ENCODE results near the gene TRIB2. TPM values are rescaled to one million over a fixed set of nuclear protein-coding genes. Genes with fewer than 3 reads are reported as not detected.

TRIB2 gene
- total and polyA plus RNA-seq, 12 donors: 26.7 to 57.2 (median 36.5) TPM

GRCh38 chr2:12762337-12762736 is 45.6 kb downstream of the TRIB2 start:
- no peaks in the 10 kb centered on the region for H3K36me3 ChIP-seq
- DNase-seq: no peak
- intact Hi-C loops (cut with DNase I): no loop called here
- WGBS, 2 donors: 97 to 99% methylated on average over 2 of the region's 2 CpGs
- H3K4me3 ChIP-seq: no peak overlapping the region
- H3K4me1 ChIP-seq: peaks cover 0 to 36% (median 17%) of the 10 kb centered on the region in 9 donors
- H3K9me3 ChIP-seq: peaks cover 0 to 11% (median 0%) of the 10 kb centered on the region in 11 donors
- H3K27me3 ChIP-seq: no peaks in the 10 kb centered on the region
- H3K27ac ChIP-seq: peak overlapping the region in 2 of 10 donors; percentile 39 to 64
- ATAC-seq: no peak
- TF ChIP-seq CTCF (IDR thresholded peaks at IDR 0.05): no peak

GRCh38 chr2:12762976-12763375 is 46.2 kb downstream of the TRIB2 start:
- no peaks in the 10 kb centered on the region for H3K36me3 ChIP-seq
- H3K27me3 ChIP-seq: no peaks in the 10 kb centered on the region
- H3K4me3 ChIP-seq: no peak overlapping the region
- H3K27ac ChIP-seq: peak overlapping the region in 5 of 10 donors; percentile 32 to 64 (median 39)
- intact Hi-C loops (cut with DNase I): no loop called here
- ATAC-seq: no peak
- WGBS, 2 donors: 79 to 80% methylated on average over 4 of the region's 4 CpGs
- H3K9me3 ChIP-seq: peaks cover 0 to 11% (median 0%) of the 10 kb centered on the region in 11 donors
- no peak for DNase-seq
- TF ChIP-seq CTCF (IDR thresholded peaks at IDR 0.05): no peak
- peaks cover 0 to 36% (median 17%) of the 10 kb centered on the region in 9 donors for H3K4me1 ChIP-seq

GRCh38 chr2:12763486-12763885 is 46.8 kb downstream of the TRIB2 start:
- no peaks in the 10 kb centered on the region for H3K27me3 ChIP-seq
- TF ChIP-seq CTCF (IDR thresholded peaks at IDR 0.05): no peak
- peaks cover 0 to 11% (median 0%) of the 10 kb centered on the region in 11 donors for H3K9me3 ChIP-seq
- DNase-seq (no peak), ATAC-seq (no peak)
- 70 to 76% methylated on average over 4 of the region's 4 CpGs for WGBS, 2 donors
- H3K27ac ChIP-seq: peak overlapping the region in 4 of 10 donors; percentile 32 to 64 (median 47)
- no peak overlapping the region for H3K4me3 ChIP-seq
- H3K36me3 ChIP-seq: no peaks in the 10 kb centered on the region
- intact Hi-C loops (cut with DNase I): no loop called here
- peaks cover 0 to 36% (median 17%) of the 10 kb centered on the region in 9 donors for H3K4me1 ChIP-seq

GRCh38 chr2:12764075-12764730 is 47.5 kb downstream of the TRIB2 start:
- DNase-seq: no peak
- ATAC-seq: peak in 7 of 8 donors; percentile 44 to 68 (median 58)
- 72 to 78% methylated on average over 4 of the region's 4 CpGs for WGBS, 2 donors
- no peak for TF ChIP-seq CTCF (IDR thresholded peaks at IDR 0.05)
- intact Hi-C loops (cut with DNase I): no loop called here
- no peaks in the 10 kb centered on the region for H3K36me3 ChIP-seq
- H3K4me3 ChIP-seq: no peak overlapping the region
- H3K27ac ChIP-seq: peak overlapping the region in 6 of 10 donors; percentile 16 to 64 (median 36)
- peaks cover 0 to 31% (median 18%) of the 10 kb centered on the region in 9 donors for H3K4me1 ChIP-seq
- peaks cover 0 to 11% (median 0%) of the 10 kb centered on the region in 11 donors for H3K9me3 ChIP-seq
- H3K27me3 ChIP-seq: no peaks in the 10 kb centered on the region
